PC-9 (cell line): ENCODE data around the gene FANK1. TPM values are rescaled to one million over a fixed set of nuclear protein-coding genes. Genes with fewer than 3 reads are reported as not detected.

Experiments used
- BruUV-seq: library from RNA; stranded (reverse); fragments of 400-500 nt; replicated peaks from 2 replicates; lab custom pipeline; 2021; lab: Mats Ljungman, UMichigan
- CTCF ChIA-PET: fragments of 300-600 bp; sonication (Branson Sonifier 250); formaldehyde crosslinking; loops from one replicate; lab custom pipeline; 2022; ENCODE audit warnings: antibody characterized with exemption; lab: Charles Lee
- POLR2A ChIA-PET: fragments of 300-600 bp; sonication (Branson Sonifier 250); formaldehyde crosslinking; loops from one replicate; lab custom pipeline; 2022; ENCODE audit warnings: antibody characterized with exemption; ENCODE audit not compliant: unreplicated experiment; lab: Charles Lee
- DNase-seq, 2 experiments: peaks; one replicate each; pipeline versions ENCODE4 v3.0.0 to v3.0.0-alpha.2; 2015 to 2022; ENCODE audit warnings: mixed read lengths in 1 of 2
- H2AFZ ChIP-seq: fragments of 200-600 bp; sonication (generic); 2 replicates; pipeline ENCODE4 v1.8.1; 2017; ENCODE audit warnings: antibody characterized with exemption
- H3F3A ChIP-seq: fragments of 200-600 bp; sonication (generic); 2 replicates; pipeline ENCODE4 v1.8.1; 2017; ENCODE audit warnings: antibody characterized with exemption, mild to moderate bottlenecking, low read depth; ENCODE audit not compliant: insufficient read depth
- H3K27ac ChIP-seq: fragments of 200-600 bp; sonication (generic); 2 replicates; pipeline ENCODE4 v1.6.1; 2016; ENCODE audit warnings: mixed run types
- H3K27me3 ChIP-seq: fragments of 200-600 bp; sonication (generic); 2 replicates; pipeline ENCODE4 v1.6.1; 2016; ENCODE audit warnings: low read depth, mixed run types; ENCODE audit not compliant: insufficient read depth
- H3K36me3 ChIP-seq: fragments of 200-600 bp; sonication (generic); 2 replicates; pipeline ENCODE4 v1.6.1; 2016; ENCODE audit warnings: low read depth, mixed run types
- H3K4me1 ChIP-seq: fragments of 200-600 bp; sonication (generic); replicated peaks from 2 replicates; pipeline ENCODE4 v1.6.1; 2016; ENCODE audit warnings: mixed run types; ENCODE audit not compliant: insufficient read depth
- H3K4me2 ChIP-seq: fragments of 200-600 bp; sonication (generic); 2 replicates; pipeline ENCODE4 v1.6.1; 2017; ENCODE audit warnings: mixed run types
- H3K4me3 ChIP-seq: fragments of 200-600 bp; sonication (generic); 2 replicates; pipeline ENCODE4 v1.6.1; 2016; ENCODE audit warnings: mixed run types
- H3K79me2 ChIP-seq: fragments of 200-600 bp; sonication (generic); 2 replicates; pipeline ENCODE4 v1.6.1; 2017; ENCODE audit warnings: low read depth, mixed run types
- H3K9me2 ChIP-seq: fragments of 200-600 bp; sonication (generic); 2 replicates; pipeline ENCODE4 v1.8.1; 2017; ENCODE audit warnings: mild to moderate bottlenecking; ENCODE audit not compliant: insufficient read depth
- H3K9me3 ChIP-seq: fragments of 200-600 bp; sonication (generic); 2 replicates; pipeline ENCODE4 v1.8.1; 2016; ENCODE audit warnings: low read depth; ENCODE audit not compliant: insufficient read depth
- H4K20me1 ChIP-seq: fragments of 200-600 bp; sonication (generic); 2 replicates; pipeline ENCODE4 v1.8.1; 2017; ENCODE audit not compliant: insufficient read depth
- CTCF ChIP-seq: fragments of 200-600 bp; sonication (generic); conservative IDR thresholded peaks from 2 replicates; pipeline ENCODE4 v1.6.1; 2017; ENCODE audit warnings: mixed run types, antibody characterized with exemption, mild to moderate bottlenecking, moderate library complexity
- EZH2 ChIP-seq: fragments of 200-600 bp; sonication (generic); IDR thresholded peaks from 2 replicates; pipeline ENCODE4 v1.8.0; 2017; ENCODE audit warnings: antibody characterized with exemption, low read depth
- intact Hi-C: fragments of 100-400 bp; cut with micrococcal nuclease; formaldehyde crosslinking; loops from one replicate; pipeline ENCODE4 v1.10.0; 2022; ENCODE audit not compliant: unreplicated experiment
- total RNA-seq: library from RNA; stranded (reverse); gene quantifications from 2 replicates; pipeline ENCODE4 v1.2.3, GENCODE V29; 2021

Gene FANK1
- total RNA-seq, 1 experiment from 2014 or later = 21.4 TPM

GRCh38 chr10:126029999-126030398 is 133.6 kb downstream of the FANK1 start:
- Histone ChIP-seq H3K9me3 (peaks cover 9% of the 10 kb centered on the region; the same call in 1 of the 2 replicates), H3K27me3 (no peaks in the 10 kb centered on the region), H3K36me3 (no peaks in the 10 kb centered on the region), H4K20me1 (no peaks in the 10 kb centered on the region), H3K4me1 (no peaks in the 10 kb centered on the region), H3K79me2 (no peaks in the 10 kb centered on the region), H3K27ac (no peak overlapping the region), H3K4me2 (no peak overlapping the region), H3K4me3 (no peak overlapping the region), H2AFZ (no peak overlapping the region), H3K9me2 (no peaks in the 10 kb centered on the region), H3F3A (no peaks in the 10 kb centered on the region)
- no peak for DNase-seq
- intact Hi-C loops = no loop called here
- TF ChIP-seq CTCF = no peak
- TF ChIP-seq EZH2 = no peak
- ChIA-PET CTCF (no interaction called here), POLR2A (no interaction called here)
- no TSS peak for BruUV-seq

- H3F3A ChIP-seq = no peaks in the 10 kb centered on the region
- no peaks in the 10 kb centered on the region for H4K20me1 ChIP-seq
- H3K79me2 ChIP-seq = no peaks in the 10 kb centered on the region
- H3K36me3 ChIP-seq = no peaks in the 10 kb centered on the region
- H3K4me1 ChIP-seq = no peaks in the 10 kb centered on the region
- no peak overlapping the region for H3K27ac ChIP-seq
- ChIA-PET POLR2A (no interaction called here), CTCF (no interaction called here)
- H3K9me3 ChIP-seq = peaks cover 7% of the 10 kb centered on the region; the same call in 1 of the 2 replicates
- DNase-seq = no peak
- TF ChIP-seq EZH2 (no peak), CTCF (no peak)
- no peak overlapping the region for H3K4me3 ChIP-seq
- BruUV-seq = no TSS peak
- no peaks in the 10 kb centered on the region for H3K9me2 ChIP-seq
- intact Hi-C loops = no loop called here
- no peak overlapping the region for H2AFZ ChIP-seq
- H3K4me2 ChIP-seq = no peak overlapping the region
- H3K27me3 ChIP-seq = no peaks in the 10 kb centered on the region
These were observed 138.2 kb downstream of the FANK1 start for GRCh38 chr10:126034586-126034985.

- intact Hi-C loops = no loop called here
- H3K9me2 ChIP-seq = no peaks in the 10 kb centered on the region
- H3K4me2 ChIP-seq = no peak overlapping the region
- no peaks in the 10 kb centered on the region for H3K27me3 ChIP-seq
- POLR2A ChIA-PET = no interaction called here
- H3K36me3 ChIP-seq = no peaks in the 10 kb centered on the region
- no peak overlapping the region for H2AFZ ChIP-seq
- peaks cover 7% of the 10 kb centered on the region; the same call in 1 of the 2 replicates for H3K9me3 ChIP-seq
- H3K79me2 ChIP-seq = no peaks in the 10 kb centered on the region
- no peak overlapping the region for H3K27ac ChIP-seq
- H3K4me3 ChIP-seq = no peak overlapping the region
- no peaks in the 10 kb centered on the region for H4K20me1 ChIP-seq
- no TSS peak for BruUV-seq
- CTCF ChIA-PET = no interaction called here
- DNase-seq = no peak
- H3K4me1 ChIP-seq = no peaks in the 10 kb centered on the region
- TF ChIP-seq CTCF (no peak), EZH2 (no peak)
- no peaks in the 10 kb centered on the region for H3F3A ChIP-seq
These were observed 140.2 kb downstream of the FANK1 start for GRCh38 chr10:126036515-126036914.
